IPS-NIHi11 (cell line): ENCODE results near the gene UNC45B.
"Not testable (repeated sequence)": the region's sequence is repeated elsewhere in the genome, so short reads cannot be mapped to it uniquely, and the experiment has no call there.

ENCODE experiments used
- DNase-seq: peaks from one replicate; pipeline ENCODE4 v3.0.0; 2012; ENCODE audit warnings: mixed read lengths, low spot score

UNC45B gene

GRCh38 chr17:35147375-35147905 lies at the start of gene UNC45B:
TSS of gene UNC45B (plus strand) at chr17:35147817. CDS start at chr17:35148264, 447 bp downstream.
- DNase-seq = no peak

- DNase-seq = no peak
Observed at GRCh38 chr17:35099908-35100307, 47.7 kb upstream of the UNC45B start.

GRCh38 chr17:35101036-35101435 lies 46.6 kb upstream of the UNC45B start:
- no peak for DNase-seq

GRCh38 chr17:35101725-35102124 lies 45.9 kb upstream of the UNC45B start:
- DNase-seq = no peak

- DNase-seq = no peak
Observed at GRCh38 chr17:35103271-35103670, 44.3 kb upstream of the UNC45B start.

GRCh38 chr17:35104844-35105450 lies 42.7 kb upstream of the UNC45B start:
- no peak for DNase-seq

GRCh38 chr17:35110791-35111190 lies 36.8 kb upstream of the UNC45B start:
- not testable (repeated sequence) for DNase-seq

- no peak for DNase-seq
Observed at GRCh38 chr17:35116845-35117244, 30.8 kb upstream of the UNC45B start.

- DNase-seq = no peak
Observed at GRCh38 chr17:35117984-35118383, 29.6 kb upstream of the UNC45B start.

- peak; percentile 94 for DNase-seq
Observed at GRCh38 chr17:35119370-35120165, 28.0 kb upstream of the UNC45B start, which contains the start of gene RAD51D. TSS of gene RAD51D (minus strand) at chr17:35119860. CDS start at chr17:35119613, 247 bp downstream.

GRCh38 chr17:35121315-35121714 lies 26.3 kb upstream of the UNC45B start, which contains the start of gene FNDC8:
TSS of gene FNDC8 (plus strand) at chr17:35121615. CDS start at chr17:35121694, 79 bp downstream.
- no peak for DNase-seq

- no peak for DNase-seq
Observed at GRCh38 chr17:35127751-35128514, 19.7 kb upstream of the UNC45B start.

- DNase-seq = no peak
Observed at GRCh38 chr17:35129154-35129972, 18.3 kb upstream of the UNC45B start.

GRCh38 chr17:35129973-35130351 lies 17.7 kb upstream of the UNC45B start:
- no peak for DNase-seq

GRCh38 chr17:35130392-35130791 lies 17.2 kb upstream of the UNC45B start:
- DNase-seq = no peak

GRCh38 chr17:35132099-35132498 lies 15.5 kb upstream of the UNC45B start:
- DNase-seq = no peak

- no peak for DNase-seq
Observed at GRCh38 chr17:35132816-35133550, 14.6 kb upstream of the UNC45B start.

GRCh38 chr17:35135322-35135721 lies 12.3 kb upstream of the UNC45B start:
- no peak for DNase-seq

- DNase-seq = no peak
Observed at GRCh38 chr17:35138218-35138617, 9.4 kb upstream of the UNC45B start.

- peak; percentile 93 for DNase-seq
Observed at GRCh38 chr17:35141681-35142466, 5.7 kb upstream of the UNC45B start, which contains the start of gene NLE1. TSS of gene NLE1 (minus strand) at chr17:35142303. CDS start at chr17:35142275, 28 bp downstream.
